ENCODE measurements around the gene CD46.

Gene CD46

GRCh38 chr1:207814469-207814868 is 62.6 kb downstream of the CD46 start:
- H3K4me1 ChIP-seq (ENCODE audit: control insufficient read depth, insufficient read depth, low read length, unreplicated experiment) = peaks cover 62% of the 10 kb centered on the region
- no peaks in the 10 kb centered on the region for H3K27me3 ChIP-seq (ENCODE audit: insufficient read depth, low read length)
- H3K27ac ChIP-seq (ENCODE audit: low read depth, low read length) = no peak overlapping the region
- H3K4me3 ChIP-seq (ENCODE audit: low read depth, low read length) = no peak overlapping the region
- peaks cover 30% of the 10 kb centered on the region for H3K36me3 ChIP-seq (ENCODE audit: insufficient read depth, low read length)
- no peak overlapping the region for H2AFZ ChIP-seq (ENCODE audit: low read length, unreplicated experiment)
- H3K79me2 ChIP-seq (ENCODE audit: control insufficient read depth, insufficient read depth, low read length, unreplicated experiment) = peaks cover 30% of the 10 kb centered on the region

- no peak overlapping the region for H3K4me3 ChIP-seq (ENCODE audit: low read depth, low read length)
- H3K27me3 ChIP-seq (ENCODE audit: insufficient read depth, low read length) = no peaks in the 10 kb centered on the region
- H3K27ac ChIP-seq (ENCODE audit: low read depth, low read length) = no peak overlapping the region
- H3K4me1 ChIP-seq (ENCODE audit: control insufficient read depth, insufficient read depth, low read length, unreplicated experiment) = peaks cover 61% of the 10 kb centered on the region
- H2AFZ ChIP-seq (ENCODE audit: low read length, unreplicated experiment) = no peak overlapping the region
- H3K36me3 ChIP-seq (ENCODE audit: insufficient read depth, low read length) = peaks cover 27% of the 10 kb centered on the region
- peaks cover 34% of the 10 kb centered on the region for H3K79me2 ChIP-seq (ENCODE audit: control insufficient read depth, insufficient read depth, low read length, unreplicated experiment)
These were observed 63.6 kb downstream of the CD46 start for GRCh38 chr1:207815466-207815865.

- no peak overlapping the region for H3K4me3 ChIP-seq (ENCODE audit: low read depth, low read length)
- H2AFZ ChIP-seq (ENCODE audit: low read length, unreplicated experiment) = no peak overlapping the region
- H3K27me3 ChIP-seq (ENCODE audit: insufficient read depth, low read length) = no peaks in the 10 kb centered on the region
- peaks cover 36% of the 10 kb centered on the region for H3K79me2 ChIP-seq (ENCODE audit: control insufficient read depth, insufficient read depth, low read length, unreplicated experiment)
- peaks cover 27% of the 10 kb centered on the region for H3K36me3 ChIP-seq (ENCODE audit: insufficient read depth, low read length)
- peak overlapping the region; percentile 44 for H3K27ac ChIP-seq (ENCODE audit: low read depth, low read length)
- H3K4me1 ChIP-seq (ENCODE audit: control insufficient read depth, insufficient read depth, low read length, unreplicated experiment) = peaks cover 56% of the 10 kb centered on the region
These were observed 64.0 kb downstream of the CD46 start for GRCh38 chr1:207815913-207816291.

GRCh38 chr1:207817166-207817565 is 65.3 kb downstream of the CD46 start:
- peaks cover 27% of the 10 kb centered on the region for H3K36me3 ChIP-seq (ENCODE audit: insufficient read depth, low read length)
- peaks cover 53% of the 10 kb centered on the region for H3K4me1 ChIP-seq (ENCODE audit: control insufficient read depth, insufficient read depth, low read length, unreplicated experiment)
- no peak overlapping the region for H2AFZ ChIP-seq (ENCODE audit: low read length, unreplicated experiment)
- H3K27ac ChIP-seq (ENCODE audit: low read depth, low read length) = no peak overlapping the region
- peaks cover 46% of the 10 kb centered on the region for H3K79me2 ChIP-seq (ENCODE audit: control insufficient read depth, insufficient read depth, low read length, unreplicated experiment)
- no peak overlapping the region for H3K4me3 ChIP-seq (ENCODE audit: low read depth, low read length)
- no peaks in the 10 kb centered on the region for H3K27me3 ChIP-seq (ENCODE audit: insufficient read depth, low read length)

GRCh38 chr1:207817778-207818751 is 66.2 kb downstream of the CD46 start:
- no peaks in the 10 kb centered on the region for H3K27me3 ChIP-seq (ENCODE audit: insufficient read depth, low read length)
- H3K4me1 ChIP-seq (ENCODE audit: control insufficient read depth, insufficient read depth, low read length, unreplicated experiment) = peaks cover 57% of the 10 kb centered on the region
- H3K4me3 ChIP-seq (ENCODE audit: low read depth, low read length) = no peak overlapping the region
- H3K79me2 ChIP-seq (ENCODE audit: control insufficient read depth, insufficient read depth, low read length, unreplicated experiment) = peaks cover 55% of the 10 kb centered on the region
- peaks cover 22% of the 10 kb centered on the region for H3K36me3 ChIP-seq (ENCODE audit: insufficient read depth, low read length)
- peak overlapping the region; percentile 82 for H3K27ac ChIP-seq (ENCODE audit: low read depth, low read length)
- no peak overlapping the region for H2AFZ ChIP-seq (ENCODE audit: low read length, unreplicated experiment)

GRCh38 chr1:207818971-207819451 is 67.2 kb downstream of the CD46 start:
- Histone ChIP-seq H3K79me2 (ENCODE audit: control insufficient read depth, insufficient read depth, low read length, unreplicated experiment) (peaks cover 60% of the 10 kb centered on the region), H3K36me3 (ENCODE audit: insufficient read depth, low read length) (peaks cover 17% of the 10 kb centered on the region), H3K27ac (ENCODE audit: low read depth, low read length) (peak overlapping the region; percentile 82), H3K27me3 (ENCODE audit: insufficient read depth, low read length) (no peaks in the 10 kb centered on the region), H2AFZ (ENCODE audit: low read length, unreplicated experiment) (no peak overlapping the region), H3K4me3 (ENCODE audit: low read depth, low read length) (peak overlapping the region; percentile 28; the same call in 1 of the 2 replicates), H3K4me1 (ENCODE audit: control insufficient read depth, insufficient read depth, low read length, unreplicated experiment) (peaks cover 63% of the 10 kb centered on the region)

- H3K4me3 ChIP-seq (ENCODE audit: low read depth, low read length) = no peak overlapping the region
- peaks cover 61% of the 10 kb centered on the region for H3K79me2 ChIP-seq (ENCODE audit: control insufficient read depth, insufficient read depth, low read length, unreplicated experiment)
- H3K4me1 ChIP-seq (ENCODE audit: control insufficient read depth, insufficient read depth, low read length, unreplicated experiment) = peaks cover 72% of the 10 kb centered on the region
- H2AFZ ChIP-seq (ENCODE audit: low read length, unreplicated experiment) = no peak overlapping the region
- peaks cover 9% of the 10 kb centered on the region; the same call in 1 of the 2 replicates for H3K36me3 ChIP-seq (ENCODE audit: insufficient read depth, low read length)
- peak overlapping the region; percentile 82; the same call in 1 of the 2 replicates for H3K27ac ChIP-seq (ENCODE audit: low read depth, low read length)
- H3K27me3 ChIP-seq (ENCODE audit: insufficient read depth, low read length) = no peaks in the 10 kb centered on the region
These were observed 69.0 kb downstream of the CD46 start for GRCh38 chr1:207820568-207821463.

GRCh38 chr1:207821464-207822045 is 69.7 kb downstream of the CD46 start:
- Histone ChIP-seq H3K79me2 (ENCODE audit: control insufficient read depth, insufficient read depth, low read length, unreplicated experiment) (peaks cover 59% of the 10 kb centered on the region), H3K4me3 (ENCODE audit: low read depth, low read length) (no peak overlapping the region), H2AFZ (ENCODE audit: low read length, unreplicated experiment) (no peak overlapping the region), H3K27ac (ENCODE audit: low read depth, low read length) (no peak overlapping the region), H3K4me1 (ENCODE audit: control insufficient read depth, insufficient read depth, low read length, unreplicated experiment) (peaks cover 72% of the 10 kb centered on the region), H3K27me3 (ENCODE audit: insufficient read depth, low read length) (no peaks in the 10 kb centered on the region), H3K36me3 (ENCODE audit: insufficient read depth, low read length) (peaks cover 9% of the 10 kb centered on the region; the same call in 1 of the 2 replicates)

GRCh38 chr1:207822124-207822601 is 70.3 kb downstream of the CD46 start:
- no peak overlapping the region for H3K4me3 ChIP-seq (ENCODE audit: low read depth, low read length)
- peaks cover 72% of the 10 kb centered on the region for H3K4me1 ChIP-seq (ENCODE audit: control insufficient read depth, insufficient read depth, low read length, unreplicated experiment)
- no peaks in the 10 kb centered on the region for H3K27me3 ChIP-seq (ENCODE audit: insufficient read depth, low read length)
- H3K36me3 ChIP-seq (ENCODE audit: insufficient read depth, low read length) = peaks cover 3% of the 10 kb centered on the region; the same call in 1 of the 2 replicates
- H3K79me2 ChIP-seq (ENCODE audit: control insufficient read depth, insufficient read depth, low read length, unreplicated experiment) = peaks cover 55% of the 10 kb centered on the region
- H3K27ac ChIP-seq (ENCODE audit: low read depth, low read length) = peak overlapping the region; percentile 98; the same call in 1 of the 2 replicates
- no peak overlapping the region for H2AFZ ChIP-seq (ENCODE audit: low read length, unreplicated experiment)
